ENCODE measurements around the gene SLCO1B1. TPM values are rescaled to one million over a fixed set of nuclear protein-coding genes. Genes with fewer than 3 reads are reported as not detected.

SLCO1B1 gene
- total and polyA plus RNA-seq, 11 donors = 0.33 TPM; not detected in 10

- ATAC-seq = peak in 2 of 4 donors; percentile 50 to 62
- Histone ChIP-seq H3K27me3 (no peaks in the 10 kb centered on the region), H3K36me3 (no peaks in the 10 kb centered on the region), H3K4me1 (peaks cover 0 to 8% (median 0%) of the 10 kb centered on the region in 12 donors), H3K4me3 (no peak overlapping the region), H3K9me3 (peaks cover 0 to 1% (median 0%) of the 10 kb centered on the region in 12 donors), H3K27ac (no peak overlapping the region)
- no peak for TF ChIP-seq POLR2A (IDR thresholded peaks at IDR 0.05)
- 73 to 80% (median 76%) methylated on average over 5 of the region's 5 CpGs for whole genome bisulfite sequencing, 4 donors
- DNase-seq = peak in 2 of 5 donors; percentile 24 to 25
- intact Hi-C loops (cut with DNase I) = no loop called here
Observed at GRCh38 chr12:21252070-21252469, 121.1 kb downstream of the SLCO1B1 start.

GRCh38 chr12:21257172-21257571 is 126.2 kb downstream of the SLCO1B1 start:
- ATAC-seq = no peak
- no peaks in the 10 kb centered on the region for H3K36me3 ChIP-seq
- no peak for TF ChIP-seq POLR2A (IDR thresholded peaks at IDR 0.05)
- TF ChIP-seq CTCF (IDR thresholded peaks at IDR 0.05) = no peak
- WGBS, 4 donors = 65 to 73% (median 66%) methylated on average over 3 of the region's 3 CpGs
- DNase-seq = no peak
- H3K4me1 ChIP-seq = no peaks in the 10 kb centered on the region
- intact Hi-C loops (cut with DNase I) = no loop called here
- H3K9me3 ChIP-seq = peaks cover 0 to 16% (median 3%) of the 10 kb centered on the region in 12 donors
- no peak overlapping the region for H3K4me3 ChIP-seq
- H3K27ac ChIP-seq = no peak overlapping the region
- H3K27me3 ChIP-seq = no peaks in the 10 kb centered on the region

GRCh38 chr12:21264232-21264631 is 133.2 kb downstream of the SLCO1B1 start:
- intact Hi-C loops (cut with DNase I) = no loop called here

GRCh38 chr12:21265932-21266331 is 134.9 kb downstream of the SLCO1B1 start:
- 47 to 54% (median 51%) methylated on average over 4 of the region's 4 CpGs for WGBS, 4 donors
- Histone ChIP-seq H3K27me3 (no peaks in the 10 kb centered on the region), H3K4me1 (no peaks in the 10 kb centered on the region), H3K4me3 (no peak overlapping the region), H3K9me3 (peaks cover 0 to 11% (median 3%) of the 10 kb centered on the region in 12 donors), H3K36me3 (no peaks in the 10 kb centered on the region), H3K27ac (no peak overlapping the region)
- TF ChIP-seq POLR2A (IDR thresholded peaks at IDR 0.05) (no peak), CTCF (IDR thresholded peaks at IDR 0.05) (no peak)
- intact Hi-C loops (cut with DNase I) = no loop called here
- DNase-seq (no peak), ATAC-seq (no peak)

More at GRCh38 chr12:21264232-21264631, 133.2 kb downstream of the SLCO1B1 start:
- ATAC-seq (no peak), DNase-seq (no peak)
- H3K36me3 ChIP-seq = no peaks in the 10 kb centered on the region
- no peaks in the 10 kb centered on the region for H3K27me3 ChIP-seq
- no peak overlapping the region for H3K4me3 ChIP-seq
- H3K27ac ChIP-seq = no peak overlapping the region
- TF ChIP-seq POLR2A (IDR thresholded peaks at IDR 0.05) = no peak
- TF ChIP-seq CTCF (IDR thresholded peaks at IDR 0.05) = no peak
- H3K4me1 ChIP-seq = no peaks in the 10 kb centered on the region
- peaks cover 0 to 17% (median 6%) of the 10 kb centered on the region in 12 donors for H3K9me3 ChIP-seq

GRCh38 chr12:21276826-21277225 is 145.8 kb downstream of the SLCO1B1 start:
- Histone ChIP-seq H3K27me3 (peaks cover 0 to 3% (median 0%) of the 10 kb centered on the region in 9 donors), H3K4me1 (no peaks in the 10 kb centered on the region), H3K9me3 (no peaks in the 10 kb centered on the region), H3K27ac (no peak overlapping the region), H3K36me3 (no peaks in the 10 kb centered on the region), H3K4me3 (no peak overlapping the region)
- WGBS, 4 donors = 62 to 69% (median 67%) methylated on average over 2 of the region's 2 CpGs; no CpG with 5 or more reads in 1 of the 4 donors
- no peak for DNase-seq
- TF ChIP-seq CTCF (IDR thresholded peaks at IDR 0.05) = no peak
- no peak for TF ChIP-seq POLR2A (IDR thresholded peaks at IDR 0.05)
- intact Hi-C loops (cut with DNase I) = no loop called here
- ATAC-seq = no peak

Measured in heart left ventricle (tissue), 16 donors.